ENCODE data around the gene ARID1A. TPM values are rescaled to one million over a fixed set of nuclear protein-coding genes. Genes with fewer than 3 reads are reported as not detected.
A peak's percentile ranks its signal among the peaks of the same experiment; 100 is the strongest.

The ARID1A gene
- total RNA-seq, 1 donor = 22.8 TPM

- Histone ChIP-seq H3K9me3 (ENCODE audit: low read depth, low read length) (no peaks in the 10 kb centered on the region), H3K36me3 (ENCODE audit: insufficient read depth, low read length) (peaks cover 16% of the 10 kb centered on the region), H3K27me3 (ENCODE audit: insufficient read depth, low read length) (no peaks in the 10 kb centered on the region), H3K4me3 (ENCODE audit: insufficient read depth, low read length) (peak overlapping the region; percentile 76), H3K79me2 (ENCODE audit: insufficient read depth, low read length) (peaks cover 7% of the 10 kb centered on the region), H3K4me2 (ENCODE audit: insufficient read depth, low read length) (peak overlapping the region; percentile 80), H3K4me1 (ENCODE audit: insufficient read depth, low read length) (peaks cover 67% of the 10 kb centered on the region), H3K27ac (ENCODE audit: low read depth, low read length) (peak overlapping the region; percentile 98), H2AFZ (ENCODE audit: low read length) (peak overlapping the region; percentile 80), H4K20me1 (ENCODE audit: insufficient read depth, low read length) (no peaks in the 10 kb centered on the region)
- DNase-seq (ENCODE audit: insufficient read length, low spot score, missing footprints) = peak; percentile 95
- TF ChIP-seq CTCF (IDR thresholded peaks at IDR 0.05; ENCODE audit: extremely low read depth, low read depth, low read length) = no peak
Measured at GRCh38 chr1:26786437-26787380, 90.9 kb downstream of the ARID1A start.

GRCh38 chr1:26787381-26787705 lies 91.5 kb downstream of the ARID1A start:
- no peaks in the 10 kb centered on the region for H4K20me1 ChIP-seq (ENCODE audit: insufficient read depth, low read length)
- peaks cover 11% of the 10 kb centered on the region for H3K36me3 ChIP-seq (ENCODE audit: insufficient read depth, low read length)
- no peaks in the 10 kb centered on the region for H3K9me3 ChIP-seq (ENCODE audit: low read depth, low read length)
- peak overlapping the region; percentile 98 for H3K27ac ChIP-seq (ENCODE audit: low read depth, low read length)
- peak overlapping the region; percentile 76 for H3K4me3 ChIP-seq (ENCODE audit: insufficient read depth, low read length)
- no peak for DNase-seq (ENCODE audit: insufficient read length, low spot score, missing footprints)
- peak overlapping the region; percentile 80 for H3K4me2 ChIP-seq (ENCODE audit: insufficient read depth, low read length)
- H2AFZ ChIP-seq (ENCODE audit: low read length) = peak overlapping the region; percentile 80
- no peak for TF ChIP-seq CTCF (IDR thresholded peaks at IDR 0.05; ENCODE audit: extremely low read depth, low read depth, low read length)
- peaks cover 65% of the 10 kb centered on the region for H3K4me1 ChIP-seq (ENCODE audit: insufficient read depth, low read length)
- H3K79me2 ChIP-seq (ENCODE audit: insufficient read depth, low read length) = peaks cover 4% of the 10 kb centered on the region
- no peaks in the 10 kb centered on the region for H3K27me3 ChIP-seq (ENCODE audit: insufficient read depth, low read length)

- H3K27ac ChIP-seq (ENCODE audit: low read depth, low read length) = peak within 1 kb of the TSS; percentile 98
- peak within 1 kb of the TSS; percentile 80 for H2AFZ ChIP-seq (ENCODE audit: low read length)
- peaks cover 60% of the 10 kb centered on the region for H3K4me1 ChIP-seq (ENCODE audit: insufficient read depth, low read length)
- H3K4me3 ChIP-seq (ENCODE audit: insufficient read depth, low read length) = peak within 1 kb of the TSS; percentile 76
- no peaks in the 10 kb centered on the region for H3K27me3 ChIP-seq (ENCODE audit: insufficient read depth, low read length)
- no peaks in the 10 kb centered on the region for H3K79me2 ChIP-seq (ENCODE audit: insufficient read depth, low read length)
- peak within 1 kb of the TSS; percentile 80 for H3K4me2 ChIP-seq (ENCODE audit: insufficient read depth, low read length)
- no peak for TF ChIP-seq CTCF (IDR thresholded peaks at IDR 0.05; ENCODE audit: extremely low read depth, low read depth, low read length)
- DNase-seq (ENCODE audit: insufficient read length, low spot score, missing footprints) = peak; percentile 97
- H3K36me3 ChIP-seq (ENCODE audit: insufficient read depth, low read length) = peaks cover 6% of the 10 kb centered on the region
- H3K9me3 ChIP-seq (ENCODE audit: low read depth, low read length) = no peaks in the 10 kb centered on the region
- H4K20me1 ChIP-seq (ENCODE audit: insufficient read depth, low read length) = no peaks in the 10 kb centered on the region
Measured at GRCh38 chr1:26787706-26788514, 92.1 kb downstream of the ARID1A start, which contains the start of gene PIGV. TSS of gene PIGV (plus strand) at chr1:26787950. CDS start at chr1:26790816, 2,866 bp downstream.

- DNase-seq (ENCODE audit: insufficient read length, low spot score, missing footprints) = no peak
- Histone ChIP-seq H3K4me3 (ENCODE audit: insufficient read depth, low read length) (peak overlapping the region; percentile 76), H2AFZ (ENCODE audit: low read length) (peak overlapping the region; percentile 23), H3K27ac (ENCODE audit: low read depth, low read length) (peak overlapping the region; percentile 98), H4K20me1 (ENCODE audit: insufficient read depth, low read length) (no peaks in the 10 kb centered on the region), H3K4me1 (ENCODE audit: insufficient read depth, low read length) (peaks cover 58% of the 10 kb centered on the region), H3K9me3 (ENCODE audit: low read depth, low read length) (no peaks in the 10 kb centered on the region), H3K27me3 (ENCODE audit: insufficient read depth, low read length) (no peaks in the 10 kb centered on the region), H3K4me2 (ENCODE audit: insufficient read depth, low read length) (peak overlapping the region; percentile 80), H3K79me2 (ENCODE audit: insufficient read depth, low read length) (no peaks in the 10 kb centered on the region), H3K36me3 (ENCODE audit: insufficient read depth, low read length) (peaks cover under 1% of the 10 kb centered on the region)
- TF ChIP-seq CTCF (IDR thresholded peaks at IDR 0.05; ENCODE audit: extremely low read depth, low read depth, low read length) = no peak
Measured at GRCh38 chr1:26788515-26788785, 92.6 kb downstream of the ARID1A start.

Data from osteoblast (primary cell).